WTC11 (cell line): Measurements from ENCODE around the gene ATMIN. TPM values are rescaled to one million over a fixed set of nuclear protein-coding genes. Genes with fewer than 3 reads are reported as not detected.

Source experiments
- ATF1 ChIP-seq: sonication (generic); formaldehyde crosslinking; IDR thresholded peaks from 2 replicates; pipeline ENCODE4 v1.8.1; 2023; ENCODE audit warnings: mild to moderate bottlenecking, moderate library complexity, missing genetic modification reagents
- CBFB ChIP-seq: sonication (generic); formaldehyde crosslinking; IDR thresholded peaks from 2 replicates; pipeline ENCODE4 v1.8.1; 2022; ENCODE audit warnings: mild to moderate bottlenecking, low read depth, missing genetic modification reagents
- CREB1 ChIP-seq: sonication (generic); formaldehyde crosslinking; IDR thresholded peaks from 2 replicates; pipeline ENCODE4 v1.8.0; 2023; ENCODE audit warnings: mild to moderate bottlenecking, missing genetic modification reagents
- CTCF ChIP-seq: fragments of 200-600 bp; IDR thresholded peaks from 2 replicates; pipeline ENCODE4 v1.8.0; 2022; ENCODE audit warnings: antibody characterized with exemption
- EMX1 ChIP-seq: fragments of 250-450 bp; sonication (Bioruptor Pico); IDR thresholded peaks from 2 replicates; pipeline ENCODE4 v1.8.0; 2021; ENCODE audit warnings: mild to moderate bottlenecking
- ESRRA ChIP-seq: sonication (generic); formaldehyde crosslinking; IDR thresholded peaks from 2 replicates; pipeline ENCODE4 v1.8.1; 2022; ENCODE audit warnings: mild to moderate bottlenecking, missing genetic modification reagents, borderline replicate concordance
- FOXP4 ChIP-seq: sonication (generic); formaldehyde crosslinking; IDR thresholded peaks from 2 replicates; pipeline ENCODE4 v1.8.0; 2022; ENCODE audit warnings: mild to moderate bottlenecking, missing genetic modification reagents
- GABPB1 ChIP-seq: sonication (generic); formaldehyde crosslinking; IDR thresholded peaks from 2 replicates; pipeline ENCODE4 v1.8.1; 2023; ENCODE audit warnings: mild to moderate bottlenecking, missing genetic modification reagents
- GRHL2 ChIP-seq: fragments of 250-450 bp; sonication (Bioruptor Pico); IDR thresholded peaks from 2 replicates; pipeline ENCODE4 v1.8.0; 2022; ENCODE audit warnings: mild to moderate bottlenecking, moderate library complexity; ENCODE audit not compliant: insufficient replicate concordance, severe bottlenecking
- HMGA2 ChIP-seq: fragments of 250-450 bp; sonication (Bioruptor Pico); IDR thresholded peaks from 2 replicates; pipeline ENCODE4 v1.4.0; 2021; ENCODE audit warnings: mild to moderate bottlenecking, moderate library complexity
- MLX ChIP-seq: sonication (generic); formaldehyde crosslinking; IDR thresholded peaks from 2 replicates; pipeline ENCODE4 v1.8.1; 2023; ENCODE audit warnings: mild to moderate bottlenecking, missing genetic modification reagents, moderate library complexity
- MXD4 ChIP-seq: fragments of 250-450 bp; sonication (Bioruptor Pico); IDR thresholded peaks from 2 replicates; pipeline ENCODE4 v1.8.0; 2021; ENCODE audit warnings: mild to moderate bottlenecking, moderate library complexity, borderline replicate concordance
- NFYB ChIP-seq: sonication (generic); formaldehyde crosslinking; conservative IDR thresholded peaks from 2 replicates; pipeline ENCODE4 v1.8.0; 2022; ENCODE audit warnings: low read depth, missing genetic modification reagents
- NR3C1 ChIP-seq: sonication (generic); formaldehyde crosslinking; conservative IDR thresholded peaks from 2 replicates; pipeline ENCODE4 v1.8.1; 2023; ENCODE audit warnings: low read depth, mild to moderate bottlenecking, missing genetic modification reagents
- SOX15 ChIP-seq: fragments of 250-450 bp; sonication (Bioruptor Pico); IDR thresholded peaks from 2 replicates; pipeline ENCODE4 v1.9.0; 2021; ENCODE audit warnings: mild to moderate bottlenecking
- SP1 ChIP-seq: sonication (generic); formaldehyde crosslinking; conservative IDR thresholded peaks from 2 replicates; pipeline ENCODE4 v1.8.1; 2022; ENCODE audit warnings: missing genetic modification reagents
- STAT6 ChIP-seq: sonication (generic); formaldehyde crosslinking; conservative IDR thresholded peaks from 2 replicates; pipeline ENCODE4 v1.8.1; 2023; ENCODE audit warnings: mild to moderate bottlenecking, low read depth, missing genetic modification reagents, moderate library complexity
- ZBTB43 ChIP-seq: sonication (generic); formaldehyde crosslinking; IDR thresholded peaks from 2 replicates; pipeline ENCODE4 v1.8.1; 2023; ENCODE audit warnings: mild to moderate bottlenecking, missing genetic modification reagents
- ZNF138 ChIP-seq: sonication (generic); formaldehyde crosslinking; conservative IDR thresholded peaks from 2 replicates; pipeline ENCODE4 v1.8.1; 2022; ENCODE audit warnings: mild to moderate bottlenecking, moderate library complexity, missing genetic modification reagents
- ZNF232 ChIP-seq: sonication (generic); formaldehyde crosslinking; IDR thresholded peaks from 2 replicates; pipeline ENCODE4 v1.8.0; 2022; ENCODE audit warnings: mild to moderate bottlenecking, missing genetic modification reagents
- ZNF263 ChIP-seq: sonication (generic); formaldehyde crosslinking; IDR thresholded peaks from 2 replicates; pipeline ENCODE4 v1.8.1; 2022; ENCODE audit warnings: low read depth, mild to moderate bottlenecking, moderate library complexity, missing genetic modification reagents
- ZNF317 ChIP-seq: sonication (generic); formaldehyde crosslinking; IDR thresholded peaks from 2 replicates; pipeline ENCODE4 v1.8.1; 2023; ENCODE audit warnings: low read depth, mild to moderate bottlenecking, moderate library complexity, missing genetic modification reagents, borderline replicate concordance
- total RNA-seq: library from RNA; stranded (reverse); gene quantifications from 3 replicates; pipeline ENCODE4 v1.2.3, GENCODE V29; 2021
- TF ChIP-seq, protein P1 (sequence below): fragments of 250-450 bp; sonication (Bioruptor Pico); IDR thresholded peaks from 2 replicates; pipeline ENCODE4 v1.9.0; 2021; ENCODE audit warnings: mild to moderate bottlenecking
- TF ChIP-seq, protein P2 (sequence below): sonication (generic); formaldehyde crosslinking; IDR thresholded peaks from 2 replicates; pipeline ENCODE4 v1.8.0; 2023; ENCODE audit warnings: missing genetic modification reagents
- TF ChIP-seq, protein P3 (sequence below): fragments of 250-450 bp; sonication (Bioruptor Pico); IDR thresholded peaks from 2 replicates; pipeline ENCODE4 v1.9.0; 2021; ENCODE audit warnings: mild to moderate bottlenecking
- TF ChIP-seq, protein P4 (sequence below): sonication (generic); formaldehyde crosslinking; IDR thresholded peaks from 2 replicates; pipeline ENCODE4 v1.8.1; 2023; ENCODE audit warnings: mild to moderate bottlenecking, moderate library complexity, missing genetic modification reagents

Gene ATMIN
- total RNA-seq, 1 experiment from 2014 or later = 43.1 TPM

DNA sequence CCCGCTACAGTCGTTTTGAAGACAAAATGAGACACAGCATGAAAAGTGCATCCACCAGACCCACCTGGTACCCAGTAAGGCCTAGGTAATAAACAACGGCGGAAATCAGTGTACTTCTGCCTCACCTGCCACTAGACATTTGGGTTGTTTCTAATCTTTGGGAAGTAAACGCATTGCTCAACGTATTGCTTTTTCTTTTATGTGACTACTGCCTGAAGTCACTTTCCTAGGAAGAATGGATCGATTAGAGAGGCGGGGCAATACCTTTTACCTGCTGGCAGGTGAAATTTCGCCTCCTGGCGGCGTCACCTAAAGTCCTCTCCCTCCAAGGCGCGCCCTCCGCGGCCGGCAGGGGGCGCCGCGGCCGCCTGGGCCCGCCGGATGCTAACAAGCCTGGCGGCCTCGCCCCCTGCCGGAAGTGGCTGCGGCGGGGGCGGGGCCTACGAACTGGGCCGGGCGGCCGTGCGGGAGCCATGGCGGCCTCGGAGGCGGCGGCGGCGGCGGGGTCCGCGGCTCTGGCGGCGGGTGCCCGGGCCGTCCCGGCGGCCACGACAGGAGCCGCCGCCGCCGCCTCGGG lies at the start of gene ATMIN (continued):
- no peak for TF ChIP-seq ZNF317
- TF ChIP-seq MXD4 (CRISPR knock-in tag) = no peak
- TF ChIP-seq GABPB1 (CRISPR knock-in tag) = peak; percentile 34
- no peak for TF ChIP-seq MLX (CRISPR knock-in tag)
- no peak for TF ChIP-seq NFYB
- TF ChIP-seq, protein P1, sequence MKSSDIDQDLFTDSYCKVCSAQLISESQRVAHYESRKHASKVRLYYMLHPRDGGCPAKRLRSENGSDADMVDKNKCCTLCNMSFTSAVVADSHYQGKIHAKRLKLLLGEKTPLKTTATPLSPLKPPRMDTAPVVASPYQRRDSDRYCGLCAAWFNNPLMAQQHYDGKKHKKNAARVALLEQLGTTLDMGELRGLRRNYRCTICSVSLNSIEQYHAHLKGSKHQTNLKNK (CRISPR knock-in tag) = no peak
- TF ChIP-seq ATF1 = no peak
- TF ChIP-seq EMX1 (CRISPR knock-in tag) = no peak
- no peak for TF ChIP-seq ESRRA
- TF ChIP-seq STAT6 (CRISPR knock-in tag) = no peak
- no peak for TF ChIP-seq HMGA2 (CRISPR knock-in tag)
- TF ChIP-seq, protein P2, sequence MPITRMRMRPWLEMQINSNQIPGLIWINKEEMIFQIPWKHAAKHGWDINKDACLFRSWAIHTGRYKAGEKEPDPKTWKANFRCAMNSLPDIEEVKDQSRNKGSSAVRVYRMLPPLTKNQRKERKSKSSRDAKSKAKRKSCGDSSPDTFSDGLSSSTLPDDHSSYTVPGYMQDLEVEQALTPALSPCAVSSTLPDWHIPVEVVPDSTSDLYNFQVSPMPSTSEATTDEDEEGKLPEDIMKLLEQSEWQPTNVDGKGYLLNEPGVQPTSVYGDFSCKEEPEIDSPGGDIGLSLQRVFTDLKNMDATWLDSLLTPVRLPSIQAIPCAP = no peak
- TF ChIP-seq ZBTB43 (CRISPR knock-in tag) = no peak
- no peak for TF ChIP-seq SOX15 (CRISPR knock-in tag)
- TF ChIP-seq ZNF138 = no peak
- no peak for TF ChIP-seq FOXP4 (CRISPR knock-in tag)
- TF ChIP-seq ZNF232 = no peak
- peak; percentile 93 for TF ChIP-seq CTCF
- TF ChIP-seq CREB1 (CRISPR knock-in tag) = no peak
- no peak for TF ChIP-seq GRHL2 (CRISPR knock-in tag)
- TF ChIP-seq, protein P3, sequence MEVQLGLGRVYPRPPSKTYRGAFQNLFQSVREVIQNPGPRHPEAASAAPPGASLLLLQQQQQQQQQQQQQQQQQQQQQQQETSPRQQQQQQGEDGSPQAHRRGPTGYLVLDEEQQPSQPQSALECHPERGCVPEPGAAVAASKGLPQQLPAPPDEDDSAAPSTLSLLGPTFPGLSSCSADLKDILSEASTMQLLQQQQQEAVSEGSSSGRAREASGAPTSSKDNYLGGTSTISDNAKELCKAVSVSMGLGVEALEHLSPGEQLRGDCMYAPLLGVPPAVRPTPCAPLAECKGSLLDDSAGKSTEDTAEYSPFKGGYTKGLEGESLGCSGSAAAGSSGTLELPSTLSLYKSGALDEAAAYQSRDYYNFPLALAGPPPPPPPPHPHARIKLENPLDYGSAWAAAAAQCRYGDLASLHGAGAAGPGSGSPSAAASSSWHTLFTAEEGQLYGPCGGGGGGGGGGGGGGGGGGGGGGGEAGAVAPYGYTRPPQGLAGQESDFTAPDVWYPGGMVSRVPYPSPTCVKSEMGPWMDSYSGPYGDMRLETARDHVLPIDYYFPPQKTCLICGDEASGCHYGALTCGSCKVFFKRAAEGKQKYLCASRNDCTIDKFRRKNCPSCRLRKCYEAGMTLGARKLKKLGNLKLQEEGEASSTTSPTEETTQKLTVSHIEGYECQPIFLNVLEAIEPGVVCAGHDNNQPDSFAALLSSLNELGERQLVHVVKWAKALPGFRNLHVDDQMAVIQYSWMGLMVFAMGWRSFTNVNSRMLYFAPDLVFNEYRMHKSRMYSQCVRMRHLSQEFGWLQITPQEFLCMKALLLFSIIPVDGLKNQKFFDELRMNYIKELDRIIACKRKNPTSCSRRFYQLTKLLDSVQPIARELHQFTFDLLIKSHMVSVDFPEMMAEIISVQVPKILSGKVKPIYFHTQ (CRISPR knock-in tag) = no peak
- TF ChIP-seq, protein P4, sequence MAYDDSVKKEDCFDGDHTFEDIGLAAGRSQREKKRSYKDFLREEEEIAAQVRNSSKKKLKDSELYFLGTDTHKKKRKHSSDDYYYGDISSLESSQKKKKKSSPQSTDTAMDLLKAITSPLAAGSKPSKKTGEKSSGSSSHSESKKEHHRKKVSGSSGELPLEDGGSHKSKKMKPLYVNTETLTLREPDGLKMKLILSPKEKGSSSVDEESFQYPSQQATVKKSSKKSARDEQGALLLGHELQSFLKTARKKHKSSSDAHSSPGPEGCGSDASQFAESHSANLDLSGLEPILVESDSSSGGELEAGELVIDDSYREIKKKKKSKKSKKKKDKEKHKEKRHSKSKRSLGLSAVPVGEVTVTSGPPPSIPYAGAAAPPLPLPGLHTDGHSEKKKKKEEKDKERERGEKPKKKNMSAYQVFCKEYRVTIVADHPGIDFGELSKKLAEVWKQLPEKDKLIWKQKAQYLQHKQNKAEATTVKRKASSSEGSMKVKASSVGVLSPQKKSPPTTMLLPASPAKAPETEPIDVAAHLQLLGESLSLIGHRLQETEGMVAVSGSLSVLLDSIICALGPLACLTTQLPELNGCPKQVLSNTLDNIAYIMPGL (CRISPR knock-in tag) = peak; percentile 72
- no peak for TF ChIP-seq CBFB
- no peak for TF ChIP-seq NR3C1 (CRISPR knock-in tag)
- no peak for TF ChIP-seq ZNF263 (CRISPR knock-in tag)
- TF ChIP-seq SP1 = peak; percentile 84
